C4-2B (cell line): ENCODE results near the gene REEP3.

Experiments used
- CTCF ChIP-seq: fragments of 450-650 bp; conservative IDR thresholded peaks from 2 replicates; pipeline ENCODE4 v1.5.1; 2017; ENCODE audit warnings: mild to moderate bottlenecking
- ZFX ChIP-seq: fragments of 450-650 bp; IDR thresholded peaks from 2 replicates; pipeline ENCODE4 v1.6.1; 2017

- TF ChIP-seq CTCF (no peak), ZFX (no peak)
Measured at GRCh38 chr10:63505562-63505961, 15.6 kb upstream of the REEP3 start.
